K562 (cell line): ENCODE data around the gene PRRT2. TPM values are rescaled to one million over a fixed set of nuclear protein-coding genes. Genes with fewer than 3 reads are reported as not detected.

Source experiments
- BACH1 ChIP-seq: fragments of 200-800 bp; sonication (Bioruptor generic); IDR thresholded peaks from 2 replicates; pipeline ENCODE4 v1.6.1; 2016; ENCODE audit warnings: missing genetic modification characterization, missing compliant biosample characterization
- COPS2 ChIP-seq: fragments of 450-650 bp; conservative IDR thresholded peaks from 2 replicates; pipeline ENCODE4 v1.6.1; 2016; ENCODE audit warnings: mild to moderate bottlenecking, moderate library complexity
- CREBBP ChIP-seq: IDR thresholded peaks from one replicate; pipeline ENCODE4 v1.6.1; 2012; ENCODE audit warnings: low read depth, mild to moderate bottlenecking, control low read depth, inconsistent platforms, low read length
- DMBX1 ChIP-seq: fragments of 250-450 bp; sonication (Bioruptor Pico); IDR thresholded peaks from 2 replicates; pipeline ENCODE4 v1.8.0; 2022; ENCODE audit warnings: inconsistent platforms, mild to moderate bottlenecking, moderate library complexity, borderline replicate concordance
- EP300 ChIP-seq: IDR thresholded peaks from 2 replicates; pipeline ENCODE4 v1.6.1; 2012; ENCODE audit warnings: low read length, improper control_type of control experiment
- ESRRA ChIP-seq: fragments of 450-650 bp; IDR thresholded peaks from 2 replicates; pipeline ENCODE4 v1.6.1; 2014; ENCODE audit warnings: low read depth, mild to moderate bottlenecking, moderate library complexity, borderline replicate concordance
- HCFC1 ChIP-seq: IDR thresholded peaks from 2 replicates; pipeline ENCODE4 v1.6.1; 2012; ENCODE audit warnings: low read depth, low read length, improper control_type of control experiment
- MXI1 ChIP-seq: IDR thresholded peaks from 2 replicates; pipeline ENCODE4 v1.6.1; 2011; ENCODE audit warnings: low read depth, mild to moderate bottlenecking, improper control_type of control experiment, low read length
- NR0B1 ChIP-seq: fragments of 450-650 bp; IDR thresholded peaks from one replicate; pipeline ENCODE4 v1.6.1; 2018; ENCODE audit warnings: mild to moderate bottlenecking, moderate library complexity; ENCODE audit not compliant: partially characterized antibody
- NR2C1 ChIP-seq, 2 experiments: fragments of 450-650 bp; IDR thresholded peaks; 2 replicates each; pipeline ENCODE4 v1.6.1; 2017; ENCODE audit warnings: mild to moderate bottlenecking in 2 of 2, antibody characterized with exemption in 1 of 2, inconsistent platforms in 1 of 2, missing compliant biosample characterization in 1 of 2, missing genetic modification characterization in 1 of 2
- SMARCC2 ChIP-seq: fragments of 450-650 bp; IDR thresholded peaks from 2 replicates; pipeline ENCODE4 v1.6.1; 2017; ENCODE audit warnings: antibody characterized with exemption, moderate library complexity, mild to moderate bottlenecking, low read depth
- UBTF ChIP-seq, 2 experiments: IDR thresholded peaks; 2 replicates each; pipeline ENCODE4 v1.6.1; 2012; ENCODE audit warnings: improper control_type of control experiment in 2 of 2, low read depth in 2 of 2, low read length in 2 of 2, borderline replicate concordance in 1 of 2
- USF2 ChIP-seq: sonication (generic); formaldehyde crosslinking; IDR thresholded peaks from 2 replicates; pipeline ENCODE4 v1.5.0; 2020; ENCODE audit warnings: missing genetic modification reagents
- ZFX ChIP-seq: sonication (generic); formaldehyde crosslinking; IDR thresholded peaks from 2 replicates; pipeline ENCODE4 v1.8.0; 2022; ENCODE audit warnings: mild to moderate bottlenecking, missing genetic modification reagents, moderate library complexity
- ZNF408 ChIP-seq: fragments of 250-450 bp; sonication (Bioruptor Pico); IDR thresholded peaks from 2 replicates; pipeline ENCODE4 v1.4.0; 2020; ENCODE audit warnings: low read depth, mild to moderate bottlenecking, moderate library complexity
- ZNF436 ChIP-seq: fragments of 250-450, 450-650 bp; sonication (Bioruptor Pico); formaldehyde crosslinking; IDR thresholded peaks from 2 replicates; pipeline ENCODE4 v1.7.0; 2020; ENCODE audit warnings: mild to moderate bottlenecking
- ZNF830 ChIP-seq: fragments of 250-450 bp; sonication (Bioruptor Pico); IDR thresholded peaks from 2 replicates; pipeline ENCODE4 v1.5.0; 2021; ENCODE audit warnings: mild to moderate bottlenecking
- polyA plus RNA-seq, 8 experiments: library from polyadenylated mRNA; depleted of rRNA in 4 of 8; stranded (reverse) in 5 of 8; unstranded in 3 of 8; fragments of >200 nt; fragmentation: Nextera tagmentation in 2 of 8; fragmentation: Illumina TruSeq in 1 of 8; extraction: Ambion mirVana in 2 of 8; extraction: Trizol in 1 of 8; gene quantifications; 2 replicates each; pipeline versions ENCODE4 v1.2.1 to v1.2.3, GENCODE V29; 2011 to 2014; ENCODE audit warnings: inconsistent platforms in 1 of 8, missing spikeins in 1 of 8
- total RNA-seq, 7 experiments: library from RNA; depleted of rRNA in 6 of 7; stranded (reverse); fragments of >200 nt in 6 of 7; fragmentation: Illumina TruSeq in 2 of 7; extraction: Trizol in 2 of 7; gene quantifications; 2 replicates each; pipeline versions ENCODE4 v1.2.1 to v1.2.3, GENCODE V29; 2011 to 2021; ENCODE audit warnings: low replicate concordance in 1 of 7

PRRT2 gene
- total and polyA plus RNA-seq, 9 of the 15 experiments (the other 6 are each of a cell fraction or from before 2014, with no cell fraction given) = 0.11 to 1.0 (median 0.42) TPM; not detected in 2

- TF ChIP-seq DMBX1 (CRISPR knock-in tag) (peak; percentile 33; the same call in 1 of the 2 replicates), USF2 (no peak), UBTF (IDR thresholded peaks at IDR 0.05; ENCODE audit: borderline replicate concordance in 1 of 2, low read depth in 2 of 2, low read length in 2 of 2) (no peak), NR0B1 (no peak), SMARCC2 (no peak), ESRRA (peak; percentile 59; the same call in 1 of the 2 replicates), NR2C1 (IDR thresholded peaks at IDR 0.05) (peak; percentile 93), NR2C1 (tag; IDR thresholded peaks at IDR 0.05) (peak; percentile 95), ZNF408 (CRISPR knock-in tag) (no peak), ZNF830 (CRISPR knock-in tag) (no peak), EP300 (no peak), MXI1 (peak; percentile 53; the same call in 1 of the 2 replicates), ZNF436 (no peak), BACH1 (tag) (no peak), COPS2 (no peak), CREBBP (no peak), HCFC1 (peak; percentile 93), ZFX (peak; percentile 57; the same call in 1 of the 2 replicates)
Measured at GRCh38 chr16:29815793-29816693, 4.0 kb downstream of the PRRT2 start, which contains the start of gene PAGR1 (continued).
